Smooth muscle cell of the brain vasculature (primary cell): ENCODE measurements around the gene PRR11.
"Not testable (repeated sequence)": the region's sequence is repeated elsewhere in the genome, so short reads cannot be mapped to it uniquely, and the experiment has no call there.

Source experiments
- DNase-seq: peaks from one replicate; pipeline ENCODE4 v3.0.0-alpha.2; 2012; ENCODE audit warnings: low read depth, low spot score

The PRR11 gene

DNA sequence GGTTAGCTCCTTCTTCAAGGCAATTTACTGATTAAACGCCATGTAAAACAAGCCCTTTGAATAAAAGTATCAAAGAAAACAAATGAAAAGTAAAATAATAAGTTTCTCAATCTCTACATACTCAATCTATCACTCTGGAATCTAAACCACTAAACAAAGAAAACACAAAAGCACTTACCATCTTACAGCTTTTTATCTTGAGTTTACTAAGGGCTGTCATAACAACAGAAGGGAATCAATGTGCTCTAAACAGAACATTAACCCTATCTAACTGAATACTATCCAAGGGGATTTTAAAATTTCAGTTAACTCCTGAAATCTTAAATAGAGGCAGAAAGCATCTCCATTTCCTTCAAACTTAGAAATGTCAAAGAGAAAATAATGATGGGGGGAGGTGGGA lies 4.0 kb upstream of the PRR11 start:
- DNase-seq, result no peak

DNA sequence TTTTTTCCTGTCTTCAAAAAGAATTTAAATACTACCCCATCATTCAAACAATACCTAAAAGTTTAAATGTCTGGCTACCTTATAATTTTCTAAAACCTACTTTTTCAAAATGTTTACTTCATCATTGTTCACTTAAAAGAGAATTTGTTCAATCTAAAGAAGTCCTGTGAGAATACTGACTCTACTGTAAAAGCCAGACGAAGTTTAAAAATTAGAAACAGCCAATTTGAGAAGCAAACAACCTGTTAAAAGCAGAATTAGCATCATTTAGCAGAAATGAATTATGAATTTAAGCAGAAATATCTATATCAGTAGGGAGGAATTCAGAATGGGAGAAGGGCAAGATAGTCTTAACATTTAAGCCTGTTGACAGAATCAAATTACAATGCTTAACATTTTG lies 2.6 kb upstream of the PRR11 start:
- DNase-seq, result no peak

DNA sequence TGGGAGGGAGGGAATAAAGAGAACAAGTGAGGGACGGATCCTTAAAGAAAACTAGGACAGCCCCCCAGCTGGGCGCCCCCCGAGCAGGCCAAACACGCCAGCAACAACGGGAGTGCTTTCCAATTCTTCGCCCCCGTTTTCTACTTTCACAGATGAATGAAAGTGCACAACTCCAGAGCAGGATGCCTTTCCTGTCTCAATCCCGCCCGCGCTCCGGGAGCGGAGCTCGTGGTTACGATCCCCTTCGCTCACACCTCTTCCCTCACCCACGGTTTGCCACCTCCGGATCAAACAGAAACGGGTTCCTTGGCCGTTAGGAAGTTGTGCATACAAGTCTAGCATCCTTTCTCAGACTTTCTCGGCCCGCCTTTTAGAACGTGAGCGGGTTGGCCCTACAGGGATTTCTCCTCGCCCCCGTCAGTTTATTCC lies 1.2 kb upstream of the PRR11 start:
- DNase-seq, result no peak

DNA sequence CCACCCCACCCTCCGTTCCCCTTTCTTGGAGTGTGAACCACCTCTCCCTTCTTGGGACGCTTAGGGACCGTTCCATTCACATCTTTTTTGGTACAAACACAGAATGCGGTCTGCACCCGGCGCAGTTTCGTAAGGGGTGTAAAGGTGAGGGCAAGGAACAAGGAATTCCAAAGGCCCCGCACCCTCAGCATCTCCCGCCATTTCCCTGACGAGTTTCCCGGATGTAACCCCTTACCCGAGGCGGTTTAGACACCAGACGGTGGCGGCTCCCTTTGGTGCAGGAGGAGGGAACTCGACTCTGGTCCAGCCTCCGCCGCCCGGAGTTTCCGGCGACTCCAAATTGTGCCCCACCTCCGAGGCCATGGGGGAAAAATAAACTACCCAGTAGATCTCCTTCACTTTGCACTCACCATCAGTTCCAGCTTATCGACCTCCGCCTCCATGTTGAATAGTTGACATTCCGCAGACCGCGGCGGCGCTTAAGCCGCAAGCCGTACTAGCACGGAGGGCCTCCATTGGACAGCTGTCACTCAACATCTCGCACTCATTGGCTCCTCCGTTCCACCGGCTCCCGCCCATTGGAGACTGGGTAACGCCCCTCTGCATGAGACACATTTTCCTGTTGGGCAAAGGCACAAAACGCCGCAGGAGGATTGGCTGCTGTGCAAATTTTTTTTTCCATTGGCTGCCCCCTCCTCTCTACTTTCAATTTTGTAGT lies 666 bp upstream of the PRR11 start, which contains the start of gene SKA2:
Gene SKA2 (minus strand): TSS at position 466 of the 718 bp plus-strand sequence. CDS start 23 bp downstream, at position 443.
- peak; percentile 99 for DNase-seq

DNA sequence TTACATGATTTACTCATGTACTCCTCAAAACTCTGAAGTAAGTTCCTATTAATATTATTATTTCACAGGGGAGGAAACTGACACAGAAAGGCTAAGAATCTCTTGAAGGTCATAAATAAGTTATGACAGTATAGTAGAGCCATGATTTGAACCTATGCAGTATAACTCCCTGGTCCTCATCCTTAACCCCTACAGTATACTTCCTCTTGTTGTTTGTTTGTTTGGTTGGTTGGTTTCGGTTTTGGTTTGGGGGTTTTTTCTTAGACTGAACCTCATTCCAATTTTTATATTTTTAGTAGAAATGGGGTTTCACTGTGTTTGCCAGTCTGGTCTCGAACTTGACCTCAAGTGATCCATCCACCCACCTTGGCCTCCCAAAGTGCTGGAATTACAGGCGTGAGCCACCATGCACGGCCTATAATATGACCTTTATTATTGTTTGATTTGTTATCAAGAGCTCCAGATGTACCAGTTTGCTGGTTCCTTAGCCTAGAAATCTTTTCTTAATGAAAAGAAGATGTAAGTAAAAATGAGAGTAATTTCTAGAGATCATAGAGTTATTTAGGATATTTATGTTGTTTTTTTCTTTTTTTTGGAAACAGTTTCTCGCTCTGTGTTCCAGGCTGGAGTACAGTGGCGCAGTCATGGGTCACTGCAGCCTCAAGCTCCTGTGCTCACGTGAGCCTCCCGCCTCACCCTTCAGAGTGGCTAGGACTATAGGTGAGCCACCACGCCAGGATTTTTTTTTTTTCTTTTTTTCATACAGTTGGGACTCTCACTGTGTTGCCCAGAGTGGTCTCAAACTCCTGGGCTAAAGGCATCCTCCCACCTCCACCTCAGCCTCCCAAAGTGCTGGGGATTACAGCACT lies 4.8 kb downstream of the PRR11 start:
- DNase-seq, result no peak

DNA sequence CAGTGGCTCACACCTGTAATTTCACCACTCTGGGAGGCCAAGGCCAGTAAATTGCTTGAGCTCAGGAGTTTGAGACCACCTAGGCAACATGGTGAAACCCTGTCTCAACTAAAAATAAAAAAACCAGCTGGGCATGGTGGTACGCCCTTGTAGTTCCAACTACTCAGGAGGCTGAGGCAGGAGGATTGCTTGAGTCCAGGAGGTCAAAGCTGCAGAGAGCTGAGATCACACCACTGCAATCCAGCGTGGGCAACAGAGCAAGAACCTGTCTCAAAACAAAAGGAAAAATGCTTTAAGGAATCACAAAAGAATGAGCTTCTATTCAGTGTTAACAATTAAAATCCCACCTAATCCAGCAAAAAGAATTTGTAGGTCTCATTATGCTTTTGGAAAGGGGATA lies 5.9 kb downstream of the PRR11 start:
- DNase-seq, result no peak

DNA sequence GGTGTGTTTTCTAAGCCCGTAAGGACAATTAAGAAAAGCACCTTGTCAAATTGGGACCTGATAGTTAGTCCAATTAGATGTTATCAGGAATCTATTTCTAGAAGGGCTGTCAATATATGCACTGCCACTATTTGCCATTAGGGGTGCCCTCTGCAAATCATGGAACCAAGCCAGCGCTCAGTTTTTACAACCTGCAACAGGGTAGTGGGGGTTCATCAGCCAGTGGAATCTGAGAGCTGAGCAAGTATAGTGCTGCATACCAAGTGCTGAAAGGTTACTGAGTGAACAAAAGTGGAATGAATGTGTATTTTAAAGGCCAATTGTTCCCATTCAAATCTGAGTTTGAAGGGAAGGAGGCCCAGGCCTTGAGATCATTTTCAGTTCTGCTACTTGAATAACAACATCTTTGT lies 10.4 kb downstream of the PRR11 start:
- no peak for DNase-seq

DNA sequence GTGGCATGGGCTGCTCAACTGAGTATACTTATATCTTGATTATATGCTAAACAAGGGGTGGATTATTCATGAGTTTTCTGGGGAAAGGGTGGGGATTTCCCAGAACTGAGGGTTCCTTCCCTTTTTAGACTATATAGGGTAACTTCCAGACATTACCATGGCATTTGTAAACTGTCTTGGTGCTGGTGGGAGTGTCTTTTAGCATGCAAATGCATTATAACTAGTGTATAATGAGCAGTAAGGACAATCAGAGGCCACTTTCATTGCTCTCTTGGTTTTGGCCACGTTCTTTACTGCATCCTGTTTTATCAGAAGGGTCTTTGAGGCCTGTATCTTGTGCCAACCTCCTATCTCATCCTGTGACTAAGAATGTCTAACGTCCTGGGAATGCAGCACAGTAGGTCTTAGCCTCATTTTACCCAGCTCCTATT lies 12.0 kb downstream of the PRR11 start:
- DNase-seq, result no peak

DNA sequence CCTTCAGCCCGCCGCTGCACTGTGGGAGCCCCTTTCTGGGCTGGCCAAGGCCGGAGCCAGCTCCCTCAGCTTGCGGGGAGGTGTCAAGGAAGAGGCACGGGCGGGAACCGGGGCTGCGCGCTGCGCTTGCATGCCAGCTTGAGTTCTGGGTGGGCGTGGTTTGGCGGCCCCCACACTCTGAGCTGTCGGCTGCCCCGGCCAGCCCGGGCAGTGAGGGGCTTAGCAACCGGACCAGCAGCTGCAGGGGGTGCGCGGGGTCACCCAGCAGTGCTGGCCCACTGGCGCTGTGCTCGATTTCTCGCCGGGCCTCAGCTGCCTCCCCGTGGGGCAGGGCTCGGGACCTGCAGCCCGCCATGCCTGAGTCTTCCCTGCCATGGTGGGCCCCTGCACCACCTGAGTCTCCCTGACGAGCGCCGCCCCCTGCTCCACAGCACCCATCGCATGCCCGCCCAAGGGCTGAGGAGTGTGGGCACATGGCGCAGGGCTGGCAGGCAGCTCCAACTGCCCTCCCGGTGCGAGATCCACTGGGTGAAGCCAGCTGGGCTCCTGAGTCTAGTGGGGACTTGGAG lies 17.0 kb downstream of the PRR11 start:
- DNase-seq, result no peak

DNA sequence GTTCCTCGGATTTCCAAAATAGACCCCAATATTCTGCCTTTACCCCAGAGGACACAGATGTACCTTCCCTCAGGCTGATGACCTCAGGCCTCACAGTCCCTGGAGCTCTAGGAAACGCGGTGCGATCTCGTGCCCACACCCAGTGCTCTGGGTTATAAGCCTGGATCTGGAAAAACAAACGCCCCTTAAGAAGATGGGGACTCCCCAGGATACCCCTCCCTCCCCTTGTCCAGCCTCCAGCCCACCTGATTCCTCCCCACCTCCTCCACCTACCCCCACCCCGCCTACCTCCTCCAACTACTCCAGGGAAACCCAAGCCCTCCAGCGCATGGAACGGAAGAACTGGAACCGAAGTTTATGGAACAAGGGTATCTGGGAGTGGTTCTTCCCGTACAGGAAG lies 19.1 kb downstream of the PRR11 start:
- DNase-seq, result no peak

DNA sequence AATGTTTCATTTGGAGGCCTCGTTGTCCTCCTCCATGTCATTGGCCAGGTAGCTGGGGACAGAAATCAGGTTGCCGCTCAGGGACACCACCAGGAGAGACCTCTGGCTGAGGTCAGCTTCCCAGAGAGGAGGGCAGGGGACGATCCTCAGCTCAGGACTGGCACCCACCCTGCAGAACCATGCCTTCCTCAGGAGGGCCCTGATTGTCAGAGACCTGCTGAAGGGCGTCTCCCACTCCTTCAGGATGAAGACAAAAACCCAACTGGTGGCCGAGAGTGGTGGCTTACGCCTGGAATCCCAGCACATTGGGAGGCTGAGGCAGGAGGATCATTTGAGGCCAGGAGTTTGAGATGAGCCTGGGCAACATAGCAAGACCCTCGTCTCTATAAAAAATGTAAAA lies 19.5 kb downstream of the PRR11 start:
- no peak for DNase-seq

DNA sequence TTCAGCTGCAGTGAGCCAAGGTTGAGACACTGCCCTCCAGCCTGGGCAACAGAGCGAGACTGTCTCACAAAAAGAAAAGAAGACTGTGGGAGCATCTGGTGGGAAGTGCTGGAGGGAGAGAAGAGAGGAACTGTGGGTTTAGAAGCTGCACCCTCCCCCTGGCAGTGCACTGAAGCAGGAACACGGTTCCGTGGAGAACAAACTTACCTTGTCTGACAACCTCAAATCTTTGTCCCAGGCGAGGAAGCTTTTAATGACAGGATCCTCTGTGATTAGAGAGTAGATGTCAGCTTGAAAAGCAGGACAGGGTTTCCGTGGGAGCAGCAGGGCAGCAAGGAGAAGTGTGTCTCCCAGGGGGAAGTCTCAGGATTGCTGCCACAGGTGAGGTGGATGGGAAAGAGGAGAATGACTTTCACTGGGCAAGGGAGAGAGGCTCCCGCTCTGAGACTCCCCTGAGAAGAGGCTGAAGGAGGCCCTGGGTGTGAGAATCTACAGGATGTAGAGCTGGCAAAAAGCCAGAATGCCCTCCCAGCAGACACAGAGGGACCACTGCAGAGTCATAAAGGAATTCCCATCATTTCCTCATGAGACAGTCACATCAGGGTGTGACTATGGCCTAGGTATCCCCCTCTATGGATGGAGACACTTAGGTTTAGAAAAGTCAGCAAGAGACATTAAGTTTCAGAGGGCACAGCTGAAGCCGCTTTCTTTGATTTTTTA lies 22.9 kb downstream of the PRR11 start:
- DNase-seq, result no peak

DNA sequence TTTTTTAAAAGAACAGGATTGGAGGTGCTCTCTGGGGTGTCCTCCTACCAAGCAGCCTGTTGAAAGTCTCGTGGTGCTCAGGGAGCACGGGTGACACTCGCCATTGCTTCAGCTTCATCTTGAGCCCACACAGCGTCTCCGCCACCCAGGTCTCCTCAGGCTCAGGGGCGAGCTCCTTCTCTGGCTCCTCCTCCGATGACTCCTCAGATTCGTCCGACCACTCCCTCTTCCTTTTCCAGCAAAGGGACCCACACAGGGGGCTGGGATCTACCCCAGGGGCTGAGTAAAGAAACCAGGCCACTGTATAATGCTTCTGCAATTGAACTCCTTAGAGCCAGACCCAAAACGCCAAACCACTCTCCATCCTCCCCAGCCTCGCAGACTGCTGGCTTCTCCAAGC lies 24.1 kb downstream of the PRR11 start:
- not testable (repeated sequence) for DNase-seq

DNA sequence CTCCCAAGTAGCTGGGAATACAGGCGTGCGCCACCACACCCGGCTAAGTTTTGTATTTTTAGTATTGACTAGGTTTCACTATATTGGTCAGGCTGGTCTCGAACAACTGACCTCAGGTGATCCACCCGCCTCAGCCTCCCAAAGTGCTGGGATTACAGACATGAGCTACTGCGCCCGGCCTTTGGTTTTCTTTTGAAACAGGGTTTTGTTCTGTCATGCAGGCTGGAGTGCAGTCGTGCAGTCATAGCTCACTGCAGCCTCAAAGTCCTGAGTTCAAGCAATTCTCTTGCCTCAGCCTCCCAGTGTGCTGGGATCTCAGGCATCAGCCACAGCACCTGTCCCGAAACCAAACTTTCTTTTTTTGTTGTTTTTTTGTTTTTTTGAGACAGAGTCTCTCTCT lies 25.1 kb downstream of the PRR11 start:
- DNase-seq, result no peak

DNA sequence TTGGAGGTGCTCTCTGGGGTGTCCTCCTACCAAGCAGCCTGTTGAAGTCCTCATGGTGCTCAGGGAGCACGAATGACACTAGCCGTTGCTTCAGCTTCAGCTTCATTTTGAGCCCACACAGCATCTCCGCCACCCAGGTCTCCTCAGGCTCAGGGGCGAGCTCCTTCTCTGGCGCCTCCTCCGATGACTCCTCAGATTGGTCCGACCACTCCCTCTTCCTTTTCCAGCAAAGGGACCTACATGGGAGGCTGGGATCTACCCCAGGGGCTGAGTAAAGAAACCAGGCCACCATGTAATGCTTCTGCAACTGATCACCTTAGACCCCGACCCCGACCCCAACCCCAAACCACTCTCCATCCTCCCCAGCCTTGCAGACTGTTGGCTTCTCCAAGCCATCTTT lies 25.9 kb downstream of the PRR11 start:
- DNase-seq, result no peak

DNA sequence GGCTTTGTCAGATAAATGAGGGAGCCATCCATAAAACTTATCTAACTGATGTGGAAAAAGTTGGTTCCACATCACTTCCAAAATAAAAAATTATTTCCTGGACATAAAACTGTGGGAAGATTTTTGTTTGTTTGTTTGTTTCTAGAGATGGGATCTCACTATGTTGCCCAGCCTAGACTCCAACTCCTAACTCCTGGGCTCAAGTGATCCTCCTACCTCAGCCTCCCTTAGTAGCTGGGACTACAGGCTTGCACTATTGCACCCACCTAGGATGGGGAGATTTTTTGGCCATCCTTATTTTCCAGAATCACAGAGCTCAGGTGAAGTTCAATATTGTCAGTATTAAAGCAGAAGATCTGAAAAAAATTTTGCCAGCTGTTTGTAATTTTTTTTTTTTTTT lies 30.5 kb downstream of the PRR11 start:
- DNase-seq, result no peak

DNA sequence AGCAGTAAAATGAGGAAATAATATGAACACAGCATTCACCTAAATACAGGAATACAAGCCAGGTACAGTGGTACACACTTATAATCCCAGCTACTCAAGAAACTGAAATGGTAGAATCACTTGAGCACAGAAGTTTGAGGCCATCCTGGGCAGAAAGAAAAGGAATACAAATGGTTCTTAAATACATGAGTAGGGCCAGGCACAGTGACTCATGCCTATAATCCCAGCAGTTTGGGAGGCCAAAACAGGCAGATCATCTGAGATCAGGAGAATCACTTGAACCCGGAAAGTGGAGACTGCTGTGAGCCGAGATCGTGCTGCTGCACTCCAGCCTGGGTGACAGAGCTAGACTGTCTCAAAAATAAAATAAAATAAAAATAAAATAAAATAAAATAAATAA lies 31.3 kb downstream of the PRR11 start:
- no peak for DNase-seq

DNA sequence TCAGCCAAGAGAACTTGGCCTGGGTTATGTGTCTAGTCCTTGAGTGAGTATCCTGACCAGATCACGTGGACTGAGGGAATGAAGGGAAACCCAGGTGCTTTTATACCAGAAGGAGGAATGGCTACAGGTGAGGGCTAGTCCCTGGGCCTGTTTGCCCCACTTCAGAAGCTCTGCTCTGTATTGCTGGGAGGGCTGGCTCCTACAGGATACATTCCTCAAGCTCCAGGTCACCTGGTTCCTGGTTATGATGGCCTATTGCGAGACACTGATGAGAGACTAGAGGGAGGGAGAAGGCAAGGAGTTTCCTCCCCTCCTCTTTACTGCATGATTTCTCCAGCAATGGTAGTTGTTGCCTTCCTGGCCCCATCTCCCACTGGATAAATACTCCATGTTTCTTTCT lies 35.3 kb downstream of the PRR11 start:
- DNase-seq, result no peak

DNA sequence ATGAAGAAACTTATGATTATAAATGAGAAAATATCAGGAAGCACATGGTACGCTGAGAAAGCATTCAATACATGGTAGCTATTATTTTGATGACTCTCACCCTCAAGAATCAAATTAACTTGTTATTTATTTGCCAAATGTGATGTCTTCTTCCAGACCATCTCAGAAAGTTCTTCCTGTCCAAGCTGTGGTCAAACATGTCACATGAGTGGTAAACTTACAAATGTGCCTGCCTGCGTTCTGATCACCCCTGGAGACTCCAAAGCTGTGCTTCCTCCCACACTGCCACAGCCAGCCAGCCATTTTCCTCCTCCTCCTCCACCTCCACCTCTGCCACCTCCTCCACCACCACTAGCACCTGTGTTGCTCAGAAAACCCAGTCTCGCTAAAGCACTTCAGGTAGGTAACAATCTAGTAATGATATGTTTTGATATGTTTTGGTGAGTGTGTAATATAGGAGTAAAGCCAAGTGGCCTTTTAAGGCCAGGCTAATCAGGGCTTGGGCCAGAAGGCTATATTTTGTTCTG lies 37.9 kb downstream of the PRR11 start:
- no peak for DNase-seq

DNA sequence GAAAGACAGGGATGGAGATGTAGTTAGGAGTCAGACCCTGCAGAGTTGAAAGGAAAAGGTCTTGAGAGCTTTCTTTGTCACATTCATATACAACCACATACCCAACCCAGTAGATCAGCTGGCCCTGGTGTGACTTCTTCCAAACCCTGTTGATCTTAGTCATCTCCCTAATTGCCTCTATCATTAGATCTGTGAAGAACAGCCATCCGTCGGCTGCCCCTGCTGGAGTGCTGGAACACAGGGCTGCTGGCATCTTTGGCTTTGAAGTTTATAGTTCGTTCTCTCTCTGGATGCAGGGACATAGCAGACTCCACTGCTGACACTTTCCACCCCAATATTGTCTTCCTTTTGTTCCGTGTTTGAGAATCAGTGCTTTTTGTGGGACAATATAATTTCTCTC lies 43.9 kb downstream of the PRR11 start:
- DNase-seq, result no peak

DNA sequence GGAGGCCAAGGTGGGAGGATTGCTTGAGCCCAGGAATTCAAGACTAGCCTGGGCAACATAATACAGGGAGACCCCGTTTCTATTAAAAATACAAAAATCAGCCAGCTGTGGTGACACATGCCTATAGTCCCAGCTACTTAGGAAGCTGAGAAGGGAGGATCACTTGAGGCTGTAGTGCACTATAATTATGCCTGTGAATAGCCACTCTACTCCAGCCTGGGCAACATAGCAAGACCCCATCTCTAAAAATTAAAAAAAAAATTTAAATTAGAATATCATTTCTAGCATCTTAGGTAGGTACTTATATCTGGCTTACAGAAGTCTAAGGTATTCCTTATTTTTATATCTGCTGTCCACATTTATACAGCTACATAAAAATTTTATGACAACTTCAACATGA lies 46.8 kb downstream of the PRR11 start:
- DNase-seq, result no peak

DNA sequence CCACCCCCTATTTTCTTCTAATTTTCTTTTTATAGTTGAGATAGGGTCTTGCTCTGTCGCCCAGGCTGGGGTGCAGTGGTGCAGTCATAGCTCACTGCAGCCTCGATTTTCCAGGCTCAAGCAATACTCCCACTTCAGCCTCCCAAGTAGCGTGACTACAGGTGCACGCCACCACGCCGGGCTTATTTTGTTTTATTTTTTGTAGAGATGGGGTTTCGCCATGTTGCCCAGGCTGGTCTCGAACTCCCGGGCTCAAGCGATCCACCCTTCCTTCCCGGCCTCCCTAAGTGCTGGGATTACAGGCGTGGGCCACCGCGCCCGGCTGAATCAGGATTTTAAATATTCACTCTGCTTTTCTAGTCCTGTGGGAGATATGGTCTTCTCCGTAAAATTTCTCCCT lies 63.8 kb downstream of the PRR11 start:
- no peak for DNase-seq
